Germinal center (tissue), 1 donor: ENCODE measurements around the gene ORAI1.
"Not testable (repeated sequence)": the region's sequence is repeated elsewhere in the genome, so short reads cannot be mapped to it uniquely, and the experiment has no call there.

ENCODE experiments used
- DNase-seq: peaks from one replicate; pipeline ENCODE4 v3.0.0; 2012; ENCODE audit warnings: mixed read lengths, low spot score

The ORAI1 gene

GRCh38 chr12:121626087-121626852 lies at the start of gene ORAI1:
Gene ORAI1 (plus strand): TSS chr12:121626530.
- peak; percentile 96 for DNase-seq

- no peak for DNase-seq
Observed at GRCh38 chr12:121576851-121577391, 49.4 kb upstream of the ORAI1 start.

- DNase-seq = no peak
Observed at GRCh38 chr12:121577443-121578180, 48.7 kb upstream of the ORAI1 start.

GRCh38 chr12:121578230-121579189 lies 47.8 kb upstream of the ORAI1 start:
- peak; percentile 41 for DNase-seq

GRCh38 chr12:121579190-121579791 lies 47.0 kb upstream of the ORAI1 start:
- DNase-seq = peak; percentile 64

- DNase-seq = peak; percentile 74
Observed at GRCh38 chr12:121579981-121580868, 46.1 kb upstream of the ORAI1 start.

GRCh38 chr12:121580959-121581685 lies 45.2 kb upstream of the ORAI1 start, which contains the start of gene KDM2B:
Gene KDM2B (minus strand): TSS chr12:121581023. CDS start chr12:121580911, 112 bp downstream.
- DNase-seq = no peak

- DNase-seq = peak; percentile 30
Observed at GRCh38 chr12:121581686-121582429, 44.5 kb upstream of the ORAI1 start.

GRCh38 chr12:121582583-121583333 lies 43.6 kb upstream of the ORAI1 start:
- no peak for DNase-seq

- not testable (repeated sequence) for DNase-seq
Observed at GRCh38 chr12:121583334-121583661, 43.0 kb upstream of the ORAI1 start.

GRCh38 chr12:121584885-121585284 lies 41.4 kb upstream of the ORAI1 start:
- not testable (repeated sequence) for DNase-seq

- peak; percentile 43 for DNase-seq
Observed at GRCh38 chr12:121590476-121591143, 35.7 kb upstream of the ORAI1 start.

GRCh38 chr12:121592320-121592719 lies 34.0 kb upstream of the ORAI1 start:
- DNase-seq = no peak

GRCh38 chr12:121595520-121595919 lies 30.8 kb upstream of the ORAI1 start:
- DNase-seq = no peak

GRCh38 chr12:121596526-121596925 lies 29.8 kb upstream of the ORAI1 start:
- DNase-seq = no peak

- no peak for DNase-seq
Observed at GRCh38 chr12:121600702-121601336, 25.5 kb upstream of the ORAI1 start.

GRCh38 chr12:121602766-121603165 lies 23.6 kb upstream of the ORAI1 start:
- no peak for DNase-seq
